H1 (cell line): ENCODE results near the gene NDUFS3.
"Not testable (repeated sequence)": the region's sequence is repeated elsewhere in the genome, so short reads cannot be mapped to it uniquely, and the experiment has no call there.

Experiments used
- CBX5 ChIP-seq: fragments of 300-800, 300-1000 bp; sonication (generic); IDR thresholded peaks from 2 replicates; pipeline ENCODE4 v1.7.1; 2016; ENCODE audit warnings: antibody characterized with exemption, low read length, low read depth
- CBX8 ChIP-seq: fragments of 300-800, 300-1000 bp; sonication (generic); IDR thresholded peaks from 2 replicates; pipeline ENCODE4 v1.7.1; 2016; ENCODE audit warnings: low read depth, low read length, borderline replicate concordance
- EP300 ChIP-seq, 2 experiments: IDR thresholded peaks; 1 replicate in 1 of 2; 2 replicates in 1 of 2; pipeline ENCODE4 v1.6.1; 2011 to 2012; ENCODE audit warnings: low read depth in 2 of 2, low read length in 2 of 2, mild to moderate bottlenecking in 2 of 2, borderline replicate concordance in 1 of 2, inconsistent platforms in 1 of 2, moderate library complexity in 1 of 2
- EZH2 ChIP-seq: fragments of 200-600 bp; sonication (generic); IDR thresholded peaks from 2 replicates; pipeline ENCODE4 v1.7.1; 2012; ENCODE audit warnings: low read depth, mild to moderate bottlenecking, moderate library complexity, low read length, inconsistent platforms; ENCODE audit not compliant: severe bottlenecking
- GABPA ChIP-seq: IDR thresholded peaks from 2 replicates; pipeline ENCODE4 v1.6.1; 2011; ENCODE audit warnings: mild to moderate bottlenecking, low read length, moderate library complexity, borderline replicate concordance; ENCODE audit not compliant: insufficient read depth
- POLR2A ChIP-seq, 2 experiments: IDR thresholded peaks; 1 replicate in 1 of 2; 2 replicates in 1 of 2; pipeline ENCODE4 v1.6.1; 2011; ENCODE audit warnings: low read depth in 2 of 2, low read length in 2 of 2, mild to moderate bottlenecking in 2 of 2; ENCODE audit errors: control extremely low read depth in 1 of 2
- POLR2AphosphoS5 ChIP-seq: IDR thresholded peaks from 2 replicates; pipeline ENCODE4 v1.6.1; 2011; ENCODE audit warnings: low read depth, low read length
- SIX5 ChIP-seq: IDR thresholded peaks from 2 replicates; pipeline ENCODE4 v1.6.1; 2011; ENCODE audit warnings: mild to moderate bottlenecking, low read depth, low read length
- SRF ChIP-seq: IDR thresholded peaks from 2 replicates; pipeline ENCODE4 v1.6.1; 2011; ENCODE audit warnings: mild to moderate bottlenecking, low read depth, low read length, moderate library complexity
- SUZ12 ChIP-seq: fragments of 200-600 bp; sonication (generic); IDR thresholded peaks from 2 replicates; pipeline ENCODE4 v1.6.1; 2012; ENCODE audit warnings: mild to moderate bottlenecking, inconsistent platforms, low read length, moderate library complexity, mixed read lengths
- YY1 ChIP-seq: IDR thresholded peaks from 2 replicates; pipeline ENCODE4 v1.6.1; 2011; ENCODE audit warnings: low read depth, mild to moderate bottlenecking, low read length
- ZNF274 ChIP-seq: IDR thresholded peaks from 2 replicates; pipeline ENCODE4 v1.7.0; 2012; ENCODE audit warnings: low read length, borderline replicate concordance; ENCODE audit errors: extremely low read depth
- TF ChIP-seq, protein P1 (sequence below), 3 experiments: IDR thresholded peaks; 1 replicate in 2 of 3; 2 replicates in 1 of 3; pipeline versions ENCODE4 v1.5.1 to v1.6.1; 2011; ENCODE audit warnings: low read length in 3 of 3, mild to moderate bottlenecking in 3 of 3, inconsistent platforms in 2 of 3, low read depth in 1 of 3, moderate library complexity in 1 of 3; ENCODE audit not compliant: insufficient read depth in 1 of 3; ENCODE audit errors: control extremely low read depth in 1 of 3
- TF ChIP-seq, protein P2 (sequence below): IDR thresholded peaks from 2 replicates; pipeline ENCODE4 v1.6.1; 2012; ENCODE audit warnings: inconsistent platforms

DNA sequence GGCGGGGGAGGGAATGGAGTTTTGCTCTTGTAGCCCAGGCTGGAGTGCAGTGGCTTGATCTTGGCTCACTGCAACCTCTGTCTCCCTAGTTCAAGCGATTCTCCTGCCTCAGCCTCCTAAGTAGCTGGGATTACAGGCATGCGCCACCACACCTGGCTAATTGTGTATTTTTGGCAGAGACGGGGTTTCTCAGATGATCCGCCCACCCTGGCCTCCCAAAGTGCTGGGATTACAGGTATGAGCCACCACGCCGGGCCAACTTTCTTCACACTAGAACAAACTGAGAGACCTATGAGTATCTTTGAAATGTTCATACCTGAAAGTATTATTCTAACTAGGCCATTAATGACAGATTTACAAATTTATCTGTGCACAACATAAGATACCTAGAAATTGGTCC lies 32.6 kb upstream of the NDUFS3 start:
- TF ChIP-seq, protein P1, sequence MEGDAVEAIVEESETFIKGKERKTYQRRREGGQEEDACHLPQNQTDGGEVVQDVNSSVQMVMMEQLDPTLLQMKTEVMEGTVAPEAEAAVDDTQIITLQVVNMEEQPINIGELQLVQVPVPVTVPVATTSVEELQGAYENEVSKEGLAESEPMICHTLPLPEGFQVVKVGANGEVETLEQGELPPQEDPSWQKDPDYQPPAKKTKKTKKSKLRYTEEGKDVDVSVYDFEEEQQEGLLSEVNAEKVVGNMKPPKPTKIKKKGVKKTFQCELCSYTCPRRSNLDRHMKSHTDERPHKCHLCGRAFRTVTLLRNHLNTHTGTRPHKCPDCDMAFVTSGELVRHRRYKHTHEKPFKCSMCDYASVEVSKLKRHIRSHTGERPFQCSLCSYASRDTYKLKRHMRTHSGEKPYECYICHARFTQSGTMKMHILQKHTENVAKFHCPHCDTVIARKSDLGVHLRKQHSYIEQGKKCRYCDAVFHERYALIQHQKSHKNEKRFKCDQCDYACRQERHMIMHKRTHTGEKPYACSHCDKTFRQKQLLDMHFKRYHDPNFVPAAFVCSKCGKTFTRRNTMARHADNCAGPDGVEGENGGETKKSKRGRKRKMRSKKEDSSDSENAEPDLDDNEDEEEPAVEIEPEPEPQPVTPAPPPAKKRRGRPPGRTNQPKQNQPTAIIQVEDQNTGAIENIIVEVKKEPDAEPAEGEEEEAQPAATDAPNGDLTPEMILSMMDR (IDR thresholded peaks at IDR 0.05; ENCODE audit: control extremely low read depth in 1 of 3, insufficient read depth in 1 of 3, low read depth in 1 of 3, low read length in 3 of 3), result not testable (repeated sequence)
- not testable (repeated sequence) for TF ChIP-seq SRF; POLR2A (IDR thresholded peaks at IDR 0.05; ENCODE audit: control extremely low read depth in 1 of 2, low read depth in 2 of 2, low read length in 2 of 2); GABPA; SUZ12; EZH2; YY1; EP300 (IDR thresholded peaks at IDR 0.05; ENCODE audit: borderline replicate concordance in 1 of 2, low read depth in 2 of 2, low read length in 2 of 2); ZNF274; CBX5; CBX8; SIX5; POLR2AphosphoS5
- TF ChIP-seq, protein P2, sequence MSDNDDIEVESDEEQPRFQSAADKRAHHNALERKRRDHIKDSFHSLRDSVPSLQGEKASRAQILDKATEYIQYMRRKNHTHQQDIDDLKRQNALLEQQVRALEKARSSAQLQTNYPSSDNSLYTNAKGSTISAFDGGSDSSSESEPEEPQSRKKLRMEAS, result not testable (repeated sequence)
